Endothelial cell (in vitro differentiated cells): Measurements from ENCODE around the gene BSCL2. TPM values are rescaled to one million over a fixed set of nuclear protein-coding genes. Genes with fewer than 3 reads are reported as not detected.
A peak's percentile ranks its signal among the peaks of the same experiment; 100 is the strongest.
"Not testable (repeated sequence)": the region's sequence is repeated elsewhere in the genome, so short reads cannot be mapped to it uniquely, and the experiment has no call there.

Experiments used
- DNase-seq: peaks from one replicate; pipeline ENCODE4 v3.0.0; 2021; ENCODE audit warnings: low spot score
- H3K27ac Mint-ChIP-seq: one replicate; pipeline ENCODE4 v1.8.0; 2021; ENCODE audit warnings: mixed read lengths, inconsistent platforms; ENCODE audit not compliant: unreplicated experiment
- H3K27me3 Mint-ChIP-seq: one replicate; pipeline ENCODE4 v1.8.0; 2021; ENCODE audit warnings: mild to moderate bottlenecking, moderate library complexity, mixed read lengths, inconsistent platforms; ENCODE audit not compliant: unreplicated experiment
- H3K36me3 Mint-ChIP-seq: one replicate; pipeline ENCODE4 v1.8.0; 2021; ENCODE audit warnings: mild to moderate bottlenecking, low read depth, mixed read lengths, inconsistent platforms; ENCODE audit not compliant: unreplicated experiment
- H3K4me1 Mint-ChIP-seq: one replicate; pipeline ENCODE4 v1.8.0; 2021; ENCODE audit warnings: mild to moderate bottlenecking, mixed read lengths, inconsistent platforms; ENCODE audit not compliant: unreplicated experiment
- H3K4me3 Mint-ChIP-seq: one replicate; pipeline ENCODE4 v1.8.0; 2021; ENCODE audit warnings: mild to moderate bottlenecking, mixed read lengths, inconsistent platforms; ENCODE audit not compliant: unreplicated experiment
- H3K9me3 Mint-ChIP-seq: one replicate; pipeline ENCODE4 v1.8.0; 2021; ENCODE audit warnings: mixed read lengths, inconsistent platforms; ENCODE audit not compliant: unreplicated experiment
- total RNA-seq: library from RNA; stranded (reverse); fragmentation: NEBNext Ultra II Directional; extraction: Animal tissue kit (Norgen Biotek cat#: 25700); gene quantifications from one replicate; pipeline ENCODE4 v1.2.1, GENCODE V29; 2021; ENCODE audit not compliant: unreplicated experiment
- TF ChIP-seq, protein P1 (sequence below): fragments of 200-600 bp; sonication (generic); IDR thresholded peaks from one replicate; pipeline ENCODE4 v1.5.0; 2021; ENCODE audit warnings: antibody characterized with exemption; ENCODE audit not compliant: unreplicated experiment

Gene BSCL2
- total RNA-seq, 1 donor from 2014 or later, result 53.6 TPM

DNA sequence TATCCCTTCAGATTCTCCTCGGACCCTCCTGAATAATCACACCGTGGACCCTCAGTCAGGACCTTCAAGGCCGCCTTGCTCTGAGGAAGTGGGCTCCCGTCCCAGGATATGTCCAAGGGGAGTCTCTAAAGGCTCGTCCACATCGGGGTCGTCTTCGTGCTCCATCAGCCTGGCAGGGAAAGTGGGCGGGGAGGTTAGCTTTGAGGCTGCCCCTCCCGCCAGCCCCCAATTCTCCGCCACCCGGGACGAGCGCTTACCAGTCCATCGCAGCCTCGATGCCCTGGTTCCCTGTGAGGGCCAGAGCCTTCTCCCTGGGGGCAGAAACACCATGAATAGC lies 28.8 kb downstream of the BSCL2 start:
- Mint-ChIP-seq H3K4me1 (peaks cover 8% of the 10 kb centered on the region), H3K9me3 (no peaks in the 10 kb centered on the region), H3K4me3 (peak overlapping the region; percentile 94), H3K36me3 (peaks cover 26% of the 10 kb centered on the region), H3K27ac (peak overlapping the region; percentile 92), H3K27me3 (peaks cover 5% of the 10 kb centered on the region)
- TF ChIP-seq, protein P1, sequence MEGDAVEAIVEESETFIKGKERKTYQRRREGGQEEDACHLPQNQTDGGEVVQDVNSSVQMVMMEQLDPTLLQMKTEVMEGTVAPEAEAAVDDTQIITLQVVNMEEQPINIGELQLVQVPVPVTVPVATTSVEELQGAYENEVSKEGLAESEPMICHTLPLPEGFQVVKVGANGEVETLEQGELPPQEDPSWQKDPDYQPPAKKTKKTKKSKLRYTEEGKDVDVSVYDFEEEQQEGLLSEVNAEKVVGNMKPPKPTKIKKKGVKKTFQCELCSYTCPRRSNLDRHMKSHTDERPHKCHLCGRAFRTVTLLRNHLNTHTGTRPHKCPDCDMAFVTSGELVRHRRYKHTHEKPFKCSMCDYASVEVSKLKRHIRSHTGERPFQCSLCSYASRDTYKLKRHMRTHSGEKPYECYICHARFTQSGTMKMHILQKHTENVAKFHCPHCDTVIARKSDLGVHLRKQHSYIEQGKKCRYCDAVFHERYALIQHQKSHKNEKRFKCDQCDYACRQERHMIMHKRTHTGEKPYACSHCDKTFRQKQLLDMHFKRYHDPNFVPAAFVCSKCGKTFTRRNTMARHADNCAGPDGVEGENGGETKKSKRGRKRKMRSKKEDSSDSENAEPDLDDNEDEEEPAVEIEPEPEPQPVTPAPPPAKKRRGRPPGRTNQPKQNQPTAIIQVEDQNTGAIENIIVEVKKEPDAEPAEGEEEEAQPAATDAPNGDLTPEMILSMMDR, result no peak
- no peak for DNase-seq

DNA sequence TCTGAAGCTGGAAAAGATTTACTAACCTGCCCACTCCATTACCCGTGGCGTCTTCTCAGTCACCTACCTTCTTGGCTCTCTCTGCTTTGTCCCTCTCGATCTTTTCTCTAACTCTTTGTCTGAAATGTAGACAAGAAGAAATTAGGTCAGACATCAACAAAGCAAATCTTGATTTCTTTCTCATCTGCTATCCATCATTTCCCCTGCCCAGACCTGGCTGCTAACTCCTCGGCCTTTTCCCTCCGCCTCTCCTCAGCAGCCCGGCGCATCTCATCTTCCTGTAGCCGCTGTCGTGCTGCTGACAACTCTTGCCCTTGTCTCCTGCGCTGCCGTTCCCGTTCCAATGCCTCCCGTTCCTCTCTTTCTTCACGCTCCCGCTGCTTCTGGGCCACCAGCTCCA lies 29.5 kb downstream of the BSCL2 start:
- peak overlapping the region; percentile 92 for H3K27ac Mint-ChIP-seq
- peaks cover 26% of the 10 kb centered on the region for H3K36me3 Mint-ChIP-seq
- peak overlapping the region; percentile 94 for H3K4me3 Mint-ChIP-seq
- H3K27me3 Mint-ChIP-seq, result peaks cover 6% of the 10 kb centered on the region
- H3K9me3 Mint-ChIP-seq, result no peaks in the 10 kb centered on the region
- DNase-seq, result no peak
- TF ChIP-seq, protein P1, result no peak
- peaks cover 12% of the 10 kb centered on the region for H3K4me1 Mint-ChIP-seq

DNA sequence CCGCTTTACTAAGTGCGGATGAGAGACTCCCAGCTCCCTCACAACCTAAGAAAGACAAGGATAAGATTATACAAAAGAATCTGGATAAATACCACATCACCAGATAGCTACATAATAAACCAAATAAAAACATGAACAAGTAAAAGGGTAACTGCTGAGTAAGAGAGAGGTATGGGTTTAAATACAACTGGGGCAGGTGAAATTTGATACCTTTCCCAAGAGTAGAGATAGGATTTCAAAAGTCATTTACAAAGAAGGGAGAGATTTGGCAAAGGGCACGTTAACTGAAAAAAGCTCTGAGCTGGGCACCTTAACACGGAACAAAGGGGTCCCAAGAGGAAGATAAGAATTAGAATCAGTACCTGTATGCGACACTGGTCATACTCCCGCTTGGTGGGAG lies 30.1 kb downstream of the BSCL2 start:
- peaks cover 26% of the 10 kb centered on the region for H3K36me3 Mint-ChIP-seq
- peaks cover 7% of the 10 kb centered on the region for H3K27me3 Mint-ChIP-seq
- DNase-seq, result no peak
- peak overlapping the region; percentile 33 for H3K27ac Mint-ChIP-seq
- no peaks in the 10 kb centered on the region for H3K9me3 Mint-ChIP-seq
- TF ChIP-seq, protein P1, result no peak
- peaks cover 14% of the 10 kb centered on the region for H3K4me1 Mint-ChIP-seq
- peak overlapping the region; percentile 29 for H3K4me3 Mint-ChIP-seq

DNA sequence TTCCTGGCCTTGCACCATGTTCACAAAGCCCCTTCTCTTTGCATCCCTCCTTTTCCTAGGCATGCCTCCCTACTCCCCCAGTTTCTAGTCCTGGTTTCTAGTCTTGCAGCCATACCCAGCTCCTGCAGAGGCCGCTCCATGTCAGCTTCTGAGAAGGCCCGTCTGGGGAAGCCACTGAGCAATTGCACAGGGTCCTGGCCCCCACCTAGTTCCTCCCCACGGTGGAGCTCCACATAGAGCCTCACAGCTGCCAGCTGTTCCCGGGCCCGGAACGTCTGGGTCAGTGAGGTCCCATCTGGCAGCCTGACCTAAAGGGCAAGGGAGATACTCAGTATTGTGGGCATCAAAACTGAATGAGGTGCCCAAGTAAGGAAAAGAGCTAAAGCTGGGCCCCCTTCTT lies 30.5 kb downstream of the BSCL2 start:
- H3K27me3 Mint-ChIP-seq, result peaks cover 7% of the 10 kb centered on the region

DNA sequence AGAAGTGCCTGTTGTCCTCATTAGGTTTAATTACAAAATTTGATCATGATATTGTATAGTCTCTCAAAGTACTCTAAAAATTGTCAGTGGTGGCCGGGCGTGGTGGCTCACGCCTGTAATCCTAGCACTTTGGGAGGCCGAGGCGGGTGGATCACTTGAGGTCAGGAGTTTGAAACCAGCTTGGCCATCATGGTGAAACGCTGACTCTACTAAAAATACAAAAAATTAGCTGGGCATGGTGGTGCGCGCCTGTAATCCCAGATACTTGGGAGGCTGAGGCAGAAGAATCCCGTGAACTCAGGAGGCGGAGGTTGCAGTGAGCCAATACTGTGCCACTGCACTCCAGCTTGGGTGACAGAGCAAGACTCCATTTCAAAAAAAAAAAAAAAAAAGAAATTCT lies 31.8 kb downstream of the BSCL2 start:
- not testable (repeated sequence) for H3K27ac Mint-ChIP-seq, DNase-seq, H3K9me3 Mint-ChIP-seq, H3K4me3 Mint-ChIP-seq
- Mint-ChIP-seq H3K4me1 (peaks cover 23% of the 10 kb centered on the region), H3K27me3 (peaks cover 11% of the 10 kb centered on the region), H3K36me3 (peaks cover 29% of the 10 kb centered on the region)

More for the DNA sequence above, 30.5 kb downstream of the BSCL2 start:
- TF ChIP-seq, protein P1, result no peak
- Mint-ChIP-seq H3K36me3 (peaks cover 26% of the 10 kb centered on the region), H3K27ac (no peak overlapping the region), H3K4me1 (peaks cover 14% of the 10 kb centered on the region), H3K9me3 (no peaks in the 10 kb centered on the region), H3K4me3 (peak overlapping the region; percentile 29)
- no peak for DNase-seq

DNA sequence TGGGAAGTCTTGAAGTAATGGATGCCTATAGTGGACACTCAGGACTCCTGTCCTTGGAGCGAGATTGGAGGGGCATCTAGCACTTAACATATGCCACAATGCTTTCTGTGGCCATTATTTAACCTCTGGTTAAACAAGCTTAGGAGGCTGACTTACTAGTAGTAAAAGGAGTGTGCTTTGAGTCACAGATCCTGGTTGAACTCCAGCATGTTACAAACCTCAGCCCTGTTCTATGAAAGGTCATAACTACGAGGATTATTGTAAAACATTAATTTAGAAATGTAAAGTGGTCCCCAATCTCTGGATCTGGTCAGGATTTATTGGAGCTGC lies 34.1 kb downstream of the BSCL2 start:
- Mint-ChIP-seq H3K27ac (peak overlapping the region; percentile 52), H3K36me3 (peaks cover 28% of the 10 kb centered on the region)

More for the DNA sequence above, 34.1 kb downstream of the BSCL2 start:
- peaks cover 9% of the 10 kb centered on the region for H3K27me3 Mint-ChIP-seq
- H3K4me3 Mint-ChIP-seq, result peak overlapping the region; percentile 95
- DNase-seq, result no peak
- H3K4me1 Mint-ChIP-seq, result peaks cover 24% of the 10 kb centered on the region
- no peaks in the 10 kb centered on the region for H3K9me3 Mint-ChIP-seq
- TF ChIP-seq, protein P1, result no peak
